ENCODE measurements around the gene PRRX2. TPM values are rescaled to one million over a fixed set of nuclear protein-coding genes. Genes with fewer than 3 reads are reported as not detected.

PRRX2 gene
- total and polyA plus RNA-seq, 2 of the 13 experiments (the other 11 are each of a cell fraction or from before 2014, with no cell fraction given) = 0.05 TPM; not detected in 1

- TF ChIP-seq ZHX1 (CRISPR knock-in tag; IDR thresholded peaks at IDR 0.05; ENCODE audit: low read depth) = no peak
- TF ChIP-seq DBP (CRISPR knock-in tag; IDR thresholded peaks at IDR 0.05; ENCODE audit: not compliant biosample characterization) = no peak
- TF ChIP-seq NR2F6 (IDR thresholded peaks at IDR 0.05) = no peak
- TF ChIP-seq NR2F6 (CRISPR knock-in tag; IDR thresholded peaks at IDR 0.05) = no peak
- no peak for TF ChIP-seq DDIT3 (CRISPR knock-in tag; IDR thresholded peaks at IDR 0.05)
- no peak for TF ChIP-seq MEF2D (CRISPR knock-in tag; IDR thresholded peaks at IDR 0.05)
- no peak for TF ChIP-seq KDM3A (CRISPR knock-in tag; IDR thresholded peaks at IDR 0.05; ENCODE audit: low read depth)
- no peak for TF ChIP-seq MIER3 (CRISPR knock-in tag; IDR thresholded peaks at IDR 0.05; ENCODE audit: borderline replicate concordance)
Measured at GRCh38 chr9:129701549-129701948, 36.1 kb downstream of the PRRX2 start (continued).

- no peak for ATAC-seq
- Histone ChIP-seq H3K36me3 (replicated peaks in 1 of 2; ENCODE audit: control insufficient read depth in 1 of 2, insufficient read depth in 2 of 2, low read length in 2 of 2) (no peaks in the 10 kb centered on the region), H3K4me2 (ENCODE audit: low read depth, low read length) (no peak overlapping the region), H3K9ac (ENCODE audit: insufficient read depth, low read depth, low read length) (no peak overlapping the region), H3K79me2 (ENCODE audit: insufficient read depth, low read length) (no peaks in the 10 kb centered on the region), H4K20me1 (ENCODE audit: insufficient read depth, low read length) (no peaks in the 10 kb centered on the region), H2AFZ (ENCODE audit: low read length) (no peak overlapping the region), H3K4me1 (ENCODE audit: insufficient read depth, low read length) (no peaks in the 10 kb centered on the region; the same call in 1 of the 2 replicates), H3K27ac (ENCODE audit: extremely low read length, insufficient read depth, low read length) (no peak overlapping the region), H3K27me3 (ENCODE audit: control insufficient read depth in 1 of 2, insufficient read depth in 2 of 2, low read length in 2 of 2) (peaks cover 9 to 53% of the 10 kb centered on the region in 2 experiments; a peak in 4 of 5 replicates), H3K9me3 (ENCODE audit: low read length) (no peaks in the 10 kb centered on the region), H3K4me3 (replicated peaks in 1 of 3; ENCODE audit: insufficient read depth in 1 of 3, low read depth in 2 of 3, low read length in 3 of 3) (no peak overlapping the region)
- no peak for FAIRE-seq
- ChIA-PET CTCF (ENCODE audit: low intra/inter-chr PET ratio, low total read pairs) (no interaction called here), POLR2A (no interaction called here)
- no TSS peak for BruUV-seq (replicated peaks)
- in situ Hi-C loops (cut with HindIII; ENCODE audit: extremely low pct_ligation_motif_present, low pct_unique_long_range_greater_than_20kb) (no loop called here), intact Hi-C loops (cut with micrococcal nuclease; ENCODE audit: unreplicated experiment) (no loop called here)
- no peak for DNase-seq (ENCODE audit: low spot score)
- WGBS (ENCODE audit: low lambda C conversion rate) = 26% methylated on average over 13 of the region's 19 CpGs
- TF ChIP-seq ZBTB43 (CRISPR knock-in tag; conservative IDR thresholded peaks at IDR 0.05) = no peak
- no peak for TF ChIP-seq NPAS2 (CRISPR knock-in tag; IDR thresholded peaks at IDR 0.05; ENCODE audit: borderline replicate concordance)
Measured at GRCh38 chr9:129702589-129703520, 37.4 kb downstream of the PRRX2 start.

Measured in HepG2 (cell line).